ENCODE results near the gene LRCH2.

The LRCH2 gene

GRCh38 chrX:115089419-115089818 lies 144.5 kb downstream of the LRCH2 start:
- no peak for TF ChIP-seq EGR1 (IDR thresholded peaks at IDR 0.05)
- no peak for TF ChIP-seq USF1 (IDR thresholded peaks at IDR 0.05)
- no peak for TF ChIP-seq TAF1 (IDR thresholded peaks at IDR 0.05; ENCODE audit: low read depth)
- TF ChIP-seq NFIC (IDR thresholded peaks at IDR 0.05), result no peak
- TF ChIP-seq YY1 (IDR thresholded peaks at IDR 0.05; ENCODE audit: low read depth), result no peak
- no peak for TF ChIP-seq CREB1 (IDR thresholded peaks at IDR 0.05; ENCODE audit: low read depth)
- TF ChIP-seq ZBTB7A (IDR thresholded peaks at IDR 0.05; ENCODE audit: low read depth), result no peak
- no peak for TF ChIP-seq FOXM1 (IDR thresholded peaks at IDR 0.05; ENCODE audit: borderline replicate concordance, low read depth)
- TF ChIP-seq, protein P1, sequence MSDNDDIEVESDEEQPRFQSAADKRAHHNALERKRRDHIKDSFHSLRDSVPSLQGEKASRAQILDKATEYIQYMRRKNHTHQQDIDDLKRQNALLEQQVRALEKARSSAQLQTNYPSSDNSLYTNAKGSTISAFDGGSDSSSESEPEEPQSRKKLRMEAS (IDR thresholded peaks at IDR 0.05), result no peak
- TF ChIP-seq CEBPB (IDR thresholded peaks at IDR 0.05), result no peak
- no peak for TF ChIP-seq TCF12 (IDR thresholded peaks at IDR 0.05; ENCODE audit: low read depth)
- no peak for TF ChIP-seq TEAD4 (IDR thresholded peaks at IDR 0.05)
- TF ChIP-seq EP300 (IDR thresholded peaks at IDR 0.05; ENCODE audit: borderline replicate concordance), result no peak

GRCh38 chrX:115068896-115069295 lies 165.0 kb downstream of the LRCH2 start:
- TF ChIP-seq FOXM1 (IDR thresholded peaks at IDR 0.05; ENCODE audit: borderline replicate concordance, low read depth), result no peak
- no peak for TF ChIP-seq RAD21 (IDR thresholded peaks at IDR 0.05; ENCODE audit: low read depth)

GRCh38 chrX:115067812-115068211 lies 166.1 kb downstream of the LRCH2 start:
- TF ChIP-seq CREB1 (IDR thresholded peaks at IDR 0.05; ENCODE audit: low read depth) (no peak), FOXM1 (IDR thresholded peaks at IDR 0.05; ENCODE audit: borderline replicate concordance, low read depth) (no peak), YY1 (IDR thresholded peaks at IDR 0.05; ENCODE audit: low read depth) (no peak), ZBTB7A (IDR thresholded peaks at IDR 0.05; ENCODE audit: low read depth) (no peak), CEBPB (IDR thresholded peaks at IDR 0.05) (no peak), EP300 (IDR thresholded peaks at IDR 0.05; ENCODE audit: borderline replicate concordance) (no peak), USF1 (IDR thresholded peaks at IDR 0.05) (no peak), TAF1 (IDR thresholded peaks at IDR 0.05; ENCODE audit: low read depth) (no peak), TEAD4 (IDR thresholded peaks at IDR 0.05) (no peak)
- TF ChIP-seq, protein P2, sequence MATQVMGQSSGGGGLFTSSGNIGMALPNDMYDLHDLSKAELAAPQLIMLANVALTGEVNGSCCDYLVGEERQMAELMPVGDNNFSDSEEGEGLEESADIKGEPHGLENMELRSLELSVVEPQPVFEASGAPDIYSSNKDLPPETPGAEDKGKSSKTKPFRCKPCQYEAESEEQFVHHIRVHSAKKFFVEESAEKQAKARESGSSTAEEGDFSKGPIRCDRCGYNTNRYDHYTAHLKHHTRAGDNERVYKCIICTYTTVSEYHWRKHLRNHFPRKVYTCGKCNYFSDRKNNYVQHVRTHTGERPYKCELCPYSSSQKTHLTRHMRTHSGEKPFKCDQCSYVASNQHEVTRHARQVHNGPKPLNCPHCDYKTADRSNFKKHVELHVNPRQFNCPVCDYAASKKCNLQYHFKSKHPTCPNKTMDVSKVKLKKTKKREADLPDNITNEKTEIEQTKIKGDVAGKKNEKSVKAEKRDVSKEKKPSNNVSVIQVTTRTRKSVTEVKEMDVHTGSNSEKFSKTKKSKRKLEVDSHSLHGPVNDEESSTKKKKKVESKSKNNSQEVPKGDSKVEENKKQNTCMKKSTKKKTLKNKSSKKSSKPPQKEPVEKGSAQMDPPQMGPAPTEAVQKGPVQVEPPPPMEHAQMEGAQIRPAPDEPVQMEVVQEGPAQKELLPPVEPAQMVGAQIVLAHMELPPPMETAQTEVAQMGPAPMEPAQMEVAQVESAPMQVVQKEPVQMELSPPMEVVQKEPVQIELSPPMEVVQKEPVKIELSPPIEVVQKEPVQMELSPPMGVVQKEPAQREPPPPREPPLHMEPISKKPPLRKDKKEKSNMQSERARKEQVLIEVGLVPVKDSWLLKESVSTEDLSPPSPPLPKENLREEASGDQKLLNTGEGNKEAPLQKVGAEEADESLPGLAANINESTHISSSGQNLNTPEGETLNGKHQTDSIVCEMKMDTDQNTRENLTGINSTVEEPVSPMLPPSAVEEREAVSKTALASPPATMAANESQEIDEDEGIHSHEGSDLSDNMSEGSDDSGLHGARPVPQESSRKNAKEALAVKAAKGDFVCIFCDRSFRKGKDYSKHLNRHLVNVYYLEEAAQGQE (IDR thresholded peaks at IDR 0.05; ENCODE audit: low read depth), result no peak

DNA sequence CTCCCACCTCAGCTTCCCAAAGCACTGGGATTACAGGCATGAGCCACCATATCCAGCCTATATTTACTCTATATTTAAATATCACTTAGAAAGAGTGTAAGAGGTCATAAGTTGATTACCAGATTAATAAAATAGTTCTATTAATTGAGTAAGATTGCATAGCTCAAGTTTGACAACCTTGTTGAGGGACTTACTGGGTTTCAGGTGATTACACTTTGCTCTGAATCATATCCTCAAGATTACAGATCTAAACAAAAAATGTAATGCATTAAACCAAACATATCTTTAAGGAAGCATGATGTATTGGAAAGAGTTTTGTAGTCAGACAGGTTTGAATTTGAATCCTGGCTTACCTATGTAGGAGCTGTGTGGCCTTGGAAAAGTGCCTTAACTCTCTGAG lies 168.6 kb downstream of the LRCH2 start:
- TF ChIP-seq CREB1 (IDR thresholded peaks at IDR 0.05; ENCODE audit: low read depth), result no peak
- TF ChIP-seq TCF12 (IDR thresholded peaks at IDR 0.05; ENCODE audit: low read depth), result no peak
- no peak for TF ChIP-seq ZBTB7A (IDR thresholded peaks at IDR 0.05; ENCODE audit: low read depth)
- no peak for TF ChIP-seq YY1 (IDR thresholded peaks at IDR 0.05; ENCODE audit: low read depth)
- no peak for TF ChIP-seq RAD21 (IDR thresholded peaks at IDR 0.05; ENCODE audit: low read depth)
- TF ChIP-seq CEBPB (IDR thresholded peaks at IDR 0.05), result no peak
- TF ChIP-seq, protein P1 (IDR thresholded peaks at IDR 0.05), result no peak
- TF ChIP-seq NFIC (IDR thresholded peaks at IDR 0.05), result no peak
- TF ChIP-seq TAF1 (IDR thresholded peaks at IDR 0.05; ENCODE audit: low read depth), result no peak
- TF ChIP-seq, protein P2 (IDR thresholded peaks at IDR 0.05; ENCODE audit: low read depth), result no peak
- TF ChIP-seq FOXM1 (IDR thresholded peaks at IDR 0.05; ENCODE audit: borderline replicate concordance, low read depth), result no peak
- TF ChIP-seq TEAD4 (IDR thresholded peaks at IDR 0.05), result no peak
